NCI-H510A (cell line): ENCODE measurements around the gene GPHA2.
"Not testable (repeated sequence)": the region's sequence is repeated elsewhere in the genome, so short reads cannot be mapped to it uniquely, and the experiment has no call there.

ENCODE experiments used
- DNase-seq: peaks from one replicate; lab custom pipeline; 2025; lab: John Stamatoyannopoulos, UW

Gene GPHA2

GRCh38 chr11:64935359-64936081 is at the start of gene GPHA2:
Gene GPHA2 (minus strand): TSS chr11:64935893. CDS start chr11:64935460, 433 bp downstream.
- DNase-seq = peak; percentile 68

- not testable (repeated sequence) for DNase-seq
Observed at GRCh38 chr11:64983339-64983738, 47.6 kb upstream of the GPHA2 start.

GRCh38 chr11:64976651-64977050 is 41.0 kb upstream of the GPHA2 start:
- DNase-seq = no peak

- no peak for DNase-seq
Observed at GRCh38 chr11:64974124-64974523, 38.4 kb upstream of the GPHA2 start.

GRCh38 chr11:64971421-64972233 is 35.9 kb upstream of the GPHA2 start, which contains the start of gene MAJIN:
Gene MAJIN (minus strand): TSS chr11:64972108. CDS start chr11:64959405, 12,703 bp downstream.
- no peak for DNase-seq

- no peak for DNase-seq
Observed at GRCh38 chr11:64970731-64971151, 35.0 kb upstream of the GPHA2 start.

GRCh38 chr11:64969209-64969608 is 33.5 kb upstream of the GPHA2 start:
- no peak for DNase-seq

GRCh38 chr11:64967375-64967774 is 31.7 kb upstream of the GPHA2 start:
- no peak for DNase-seq

GRCh38 chr11:64963072-64963631 is 27.5 kb upstream of the GPHA2 start:
- DNase-seq = no peak

- DNase-seq = no peak
Observed at GRCh38 chr11:64960719-64961118, 25.0 kb upstream of the GPHA2 start.

GRCh38 chr11:64959498-64959897 is 23.8 kb upstream of the GPHA2 start:
- DNase-seq = no peak

- no peak for DNase-seq
Observed at GRCh38 chr11:64954201-64954600, 18.5 kb upstream of the GPHA2 start.

- no peak for DNase-seq
Observed at GRCh38 chr11:64951529-64951928, 15.8 kb upstream of the GPHA2 start.

- DNase-seq = no peak
Observed at GRCh38 chr11:64947208-64947814, 11.6 kb upstream of the GPHA2 start.

- DNase-seq = no peak
Observed at GRCh38 chr11:64936539-64936938, 846 bp upstream of the GPHA2 start.

GRCh38 chr11:64934682-64935358 is 873 bp downstream of the GPHA2 start:
- DNase-seq = no peak

GRCh38 chr11:64933935-64934681 is 1.6 kb downstream of the GPHA2 start:
- no peak for DNase-seq

GRCh38 chr11:64933213-64933934 is 2.3 kb downstream of the GPHA2 start:
- no peak for DNase-seq

- DNase-seq = no peak
Observed at GRCh38 chr11:64932324-64932723, 3.4 kb downstream of the GPHA2 start.

GRCh38 chr11:64931290-64931689 is 4.4 kb downstream of the GPHA2 start:
- DNase-seq = no peak
